ENCODE measurements around the gene NAMPT. TPM values are rescaled to one million over a fixed set of nuclear protein-coding genes. Genes with fewer than 3 reads are reported as not detected.

NAMPT gene
- total RNA-seq, 1 donor from 2014 or later, result 379 TPM

GRCh38 chr7:106258789-106259188 lies 26.0 kb downstream of the NAMPT start:
- Mint-ChIP-seq H3K27ac (peak overlapping the region; percentile 54), H3K4me1 (ENCODE audit: low read depth) (peaks cover 69% of the 10 kb centered on the region), H3K9me3 (no peaks in the 10 kb centered on the region), H3K27me3 (ENCODE audit: low read depth) (no peaks in the 10 kb centered on the region), H3K4me3 (ENCODE audit: low read depth) (peak overlapping the region; percentile 4), H3K36me3 (ENCODE audit: low read depth) (peaks cover 96% of the 10 kb centered on the region)
- intact Hi-C loops (cut with micrococcal nuclease), result loop anchor here (5.0 kb wide), 3 partner anchors 81 to 204 kb away; no protein-coding TSS in a partner anchor
- DNase-seq (ENCODE audit: low spot score), result no peak

GRCh38 chr7:106257752-106258151 lies 27.0 kb downstream of the NAMPT start:
- Mint-ChIP-seq H3K4me3 (ENCODE audit: low read depth) (no peak overlapping the region), H3K27me3 (ENCODE audit: low read depth) (no peaks in the 10 kb centered on the region), H3K9me3 (no peaks in the 10 kb centered on the region), H3K4me1 (ENCODE audit: low read depth) (peaks cover 63% of the 10 kb centered on the region), H3K36me3 (ENCODE audit: low read depth) (peaks cover 96% of the 10 kb centered on the region), H3K27ac (peak overlapping the region; percentile 25)
- DNase-seq (ENCODE audit: low spot score), result no peak
- intact Hi-C loops (cut with micrococcal nuclease), result loop anchor here (5.0 kb wide), 3 partner anchors 80 to 205 kb away; no protein-coding TSS in a partner anchor

GRCh38 chr7:106256144-106256543 lies 28.6 kb downstream of the NAMPT start:
- Mint-ChIP-seq H3K4me1 (ENCODE audit: low read depth) (peaks cover 55% of the 10 kb centered on the region), H3K9me3 (no peaks in the 10 kb centered on the region), H3K36me3 (ENCODE audit: low read depth) (peaks cover 98% of the 10 kb centered on the region), H3K4me3 (ENCODE audit: low read depth) (no peak overlapping the region), H3K27me3 (ENCODE audit: low read depth) (no peaks in the 10 kb centered on the region), H3K27ac (no peak overlapping the region)
- intact Hi-C loops (cut with micrococcal nuclease), result loop anchor here (5.0 kb wide), 3 partner anchors 79 to 206 kb away; no protein-coding TSS in a partner anchor
- no peak for DNase-seq (ENCODE audit: low spot score)

- intact Hi-C loops (cut with micrococcal nuclease), result loop anchor here (1.0 to 5.0 kb wide), 4 partner anchors 78 to 225 kb away; no protein-coding TSS in a partner anchor
- Mint-ChIP-seq H3K36me3 (ENCODE audit: low read depth) (peaks cover 94% of the 10 kb centered on the region), H3K4me3 (ENCODE audit: low read depth) (no peak overlapping the region), H3K27ac (peak overlapping the region; percentile 84), H3K27me3 (ENCODE audit: low read depth) (no peaks in the 10 kb centered on the region), H3K9me3 (no peaks in the 10 kb centered on the region), H3K4me1 (ENCODE audit: low read depth) (peaks cover 46% of the 10 kb centered on the region)
- no peak for DNase-seq (ENCODE audit: low spot score)
These were observed 29.5 kb downstream of the NAMPT start for GRCh38 chr7:106255246-106255645.

GRCh38 chr7:106254525-106255116 lies 30.2 kb downstream of the NAMPT start:
- intact Hi-C loops (cut with micrococcal nuclease), result loop anchor here (1.0 to 5.0 kb wide), 4 partner anchors 77 to 226 kb away; no protein-coding TSS in a partner anchor
- no peak overlapping the region for H3K4me3 Mint-ChIP-seq (ENCODE audit: low read depth)
- H3K27ac Mint-ChIP-seq, result no peak overlapping the region
- peaks cover 40% of the 10 kb centered on the region for H3K4me1 Mint-ChIP-seq (ENCODE audit: low read depth)
- H3K27me3 Mint-ChIP-seq (ENCODE audit: low read depth), result no peaks in the 10 kb centered on the region
- H3K36me3 Mint-ChIP-seq (ENCODE audit: low read depth), result peaks cover 90% of the 10 kb centered on the region
- no peaks in the 10 kb centered on the region for H3K9me3 Mint-ChIP-seq
- DNase-seq (ENCODE audit: low spot score), result no peak

- Mint-ChIP-seq H3K9me3 (peaks cover 5% of the 10 kb centered on the region), H3K27me3 (ENCODE audit: low read depth) (no peaks in the 10 kb centered on the region), H3K27ac (no peak overlapping the region), H3K4me3 (ENCODE audit: low read depth) (no peak overlapping the region), H3K4me1 (ENCODE audit: low read depth) (peaks cover 23% of the 10 kb centered on the region), H3K36me3 (ENCODE audit: low read depth) (peaks cover 87% of the 10 kb centered on the region)
- no peak for DNase-seq (ENCODE audit: low spot score)
- intact Hi-C loops (cut with micrococcal nuclease), result no loop called here
These were observed 32.2 kb downstream of the NAMPT start for GRCh38 chr7:106252568-106252967.

GRCh38 chr7:106249488-106249887 lies 35.3 kb downstream of the NAMPT start:
- DNase-seq (ENCODE audit: low spot score), result no peak
- Mint-ChIP-seq H3K4me1 (ENCODE audit: low read depth) (peaks cover 6% of the 10 kb centered on the region), H3K27ac (no peak overlapping the region), H3K27me3 (ENCODE audit: low read depth) (no peaks in the 10 kb centered on the region), H3K9me3 (peaks cover 15% of the 10 kb centered on the region), H3K4me3 (ENCODE audit: low read depth) (no peak overlapping the region), H3K36me3 (ENCODE audit: low read depth) (peaks cover 68% of the 10 kb centered on the region)
- intact Hi-C loops (cut with micrococcal nuclease), result no loop called here

GRCh38 chr7:106248600-106248999 lies 36.2 kb downstream of the NAMPT start:
- intact Hi-C loops (cut with micrococcal nuclease), result no loop called here
- Mint-ChIP-seq H3K9me3 (peaks cover 24% of the 10 kb centered on the region), H3K36me3 (ENCODE audit: low read depth) (peaks cover 65% of the 10 kb centered on the region), H3K4me1 (ENCODE audit: low read depth) (peaks cover 2% of the 10 kb centered on the region), H3K27ac (no peak overlapping the region), H3K4me3 (ENCODE audit: low read depth) (no peak overlapping the region), H3K27me3 (ENCODE audit: low read depth) (no peaks in the 10 kb centered on the region)
- DNase-seq (ENCODE audit: low spot score), result no peak

GRCh38 chr7:106247841-106248240 lies 36.9 kb downstream of the NAMPT start:
- Mint-ChIP-seq H3K36me3 (ENCODE audit: low read depth) (peaks cover 57% of the 10 kb centered on the region), H3K27ac (no peak overlapping the region), H3K4me1 (ENCODE audit: low read depth) (no peaks in the 10 kb centered on the region), H3K27me3 (ENCODE audit: low read depth) (no peaks in the 10 kb centered on the region), H3K9me3 (peaks cover 24% of the 10 kb centered on the region), H3K4me3 (ENCODE audit: low read depth) (no peak overlapping the region)
- no peak for DNase-seq (ENCODE audit: low spot score)
- intact Hi-C loops (cut with micrococcal nuclease), result no loop called here

GRCh38 chr7:106246902-106247711 lies 37.7 kb downstream of the NAMPT start:
- no peak overlapping the region for H3K4me3 Mint-ChIP-seq (ENCODE audit: low read depth)
- H3K27me3 Mint-ChIP-seq (ENCODE audit: low read depth), result no peaks in the 10 kb centered on the region
- H3K4me1 Mint-ChIP-seq (ENCODE audit: low read depth), result no peaks in the 10 kb centered on the region
- no peak overlapping the region for H3K27ac Mint-ChIP-seq
- intact Hi-C loops (cut with micrococcal nuclease), result no loop called here
- H3K9me3 Mint-ChIP-seq, result peaks cover 24% of the 10 kb centered on the region
- peaks cover 50% of the 10 kb centered on the region for H3K36me3 Mint-ChIP-seq (ENCODE audit: low read depth)
- no peak for DNase-seq (ENCODE audit: low spot score)

- Mint-ChIP-seq H3K27me3 (ENCODE audit: low read depth) (peaks cover 2% of the 10 kb centered on the region), H3K4me3 (ENCODE audit: low read depth) (no peak overlapping the region), H3K9me3 (peaks cover 24% of the 10 kb centered on the region), H3K4me1 (ENCODE audit: low read depth) (no peaks in the 10 kb centered on the region), H3K27ac (no peak overlapping the region), H3K36me3 (ENCODE audit: low read depth) (peaks cover 28% of the 10 kb centered on the region)
- DNase-seq (ENCODE audit: low spot score), result no peak
- intact Hi-C loops (cut with micrococcal nuclease), result no loop called here
These were observed 40.9 kb downstream of the NAMPT start for GRCh38 chr7:106243893-106244292.

GRCh38 chr7:106239406-106239805 lies 45.4 kb downstream of the NAMPT start:
- intact Hi-C loops (cut with micrococcal nuclease), result no loop called here
- H3K4me1 Mint-ChIP-seq (ENCODE audit: low read depth), result no peaks in the 10 kb centered on the region
- no peak for DNase-seq (ENCODE audit: low spot score)

GRCh38 chr7:106238830-106239229 lies 46.0 kb downstream of the NAMPT start:
- Mint-ChIP-seq H3K4me1 (ENCODE audit: low read depth) (no peaks in the 10 kb centered on the region), H3K27me3 (ENCODE audit: low read depth) (peaks cover 6% of the 10 kb centered on the region), H3K27ac (no peak overlapping the region), H3K9me3 (peaks cover 3% of the 10 kb centered on the region), H3K4me3 (ENCODE audit: low read depth) (no peak overlapping the region), H3K36me3 (ENCODE audit: low read depth) (no peaks in the 10 kb centered on the region)
- intact Hi-C loops (cut with micrococcal nuclease), result no loop called here
- DNase-seq (ENCODE audit: low spot score), result no peak

More at GRCh38 chr7:106239406-106239805, 45.4 kb downstream of the NAMPT start:
- Mint-ChIP-seq H3K9me3 (peaks cover 8% of the 10 kb centered on the region), H3K4me3 (ENCODE audit: low read depth) (no peak overlapping the region), H3K36me3 (ENCODE audit: low read depth) (peaks cover 5% of the 10 kb centered on the region), H3K27ac (no peak overlapping the region), H3K27me3 (ENCODE audit: low read depth) (peaks cover 6% of the 10 kb centered on the region)
